ENCODE results near the gene ATP6V0D1.

ATP6V0D1 gene

GRCh38 chr16:67389911-67390815 is 90.8 kb downstream of the ATP6V0D1 start:
- no peak for DNase-seq

- no peak for DNase-seq
Measured at GRCh38 chr16:67388591-67388990, 92.4 kb downstream of the ATP6V0D1 start.

GRCh38 chr16:67388191-67388590 is 92.8 kb downstream of the ATP6V0D1 start:
- DNase-seq, result no peak
